ENCODE results near the gene ZDHHC4. TPM values are rescaled to one million over a fixed set of nuclear protein-coding genes. Genes with fewer than 3 reads are reported as not detected.

ZDHHC4 gene
- total and polyA plus RNA-seq, 10 of the 15 experiments (the other 5 are each of a cell fraction or from before 2014, with no cell fraction given) = 30.6 to 74.3 (median 35.8) TPM

DNA sequence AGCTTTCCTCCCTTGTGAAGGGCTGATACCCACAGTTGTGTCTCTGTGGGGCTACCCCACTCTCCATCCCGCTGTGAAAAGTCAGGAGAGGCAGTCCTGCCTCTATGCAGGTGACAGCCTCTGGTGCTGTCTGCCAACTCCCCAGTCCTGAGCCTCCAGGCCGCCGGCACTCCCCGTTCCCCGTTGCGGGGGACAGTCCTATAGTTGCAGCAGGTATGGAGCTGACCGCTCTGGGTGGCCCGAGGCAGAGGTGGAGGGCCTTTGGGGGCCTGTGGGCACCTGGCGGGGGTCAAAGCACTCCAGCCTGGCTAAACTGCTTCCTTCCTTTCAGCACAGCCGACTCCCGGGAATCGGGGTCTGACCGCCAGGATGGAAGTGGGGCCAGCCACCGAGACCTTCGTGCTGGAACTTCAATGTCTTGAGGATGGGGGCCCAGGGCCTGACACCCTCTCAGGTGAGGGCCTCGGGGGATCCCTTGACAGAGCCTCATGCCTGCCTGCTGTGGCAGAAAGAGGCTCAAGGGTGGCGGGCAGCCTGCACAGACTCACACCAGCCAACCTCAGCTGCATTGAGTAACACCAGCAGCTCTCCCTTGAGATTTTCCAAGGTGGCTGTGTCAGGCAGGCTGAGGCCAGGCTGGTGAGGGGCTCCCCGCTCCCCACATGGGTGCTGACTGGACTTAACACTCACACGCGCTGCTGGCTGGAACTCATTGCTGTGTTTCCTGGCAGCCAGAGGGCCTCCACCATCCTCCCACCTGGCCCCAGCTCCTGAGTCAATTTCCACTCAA, 39.8 kb downstream of the ZDHHC4 start (continued):
- TF ChIP-seq, protein P1, sequence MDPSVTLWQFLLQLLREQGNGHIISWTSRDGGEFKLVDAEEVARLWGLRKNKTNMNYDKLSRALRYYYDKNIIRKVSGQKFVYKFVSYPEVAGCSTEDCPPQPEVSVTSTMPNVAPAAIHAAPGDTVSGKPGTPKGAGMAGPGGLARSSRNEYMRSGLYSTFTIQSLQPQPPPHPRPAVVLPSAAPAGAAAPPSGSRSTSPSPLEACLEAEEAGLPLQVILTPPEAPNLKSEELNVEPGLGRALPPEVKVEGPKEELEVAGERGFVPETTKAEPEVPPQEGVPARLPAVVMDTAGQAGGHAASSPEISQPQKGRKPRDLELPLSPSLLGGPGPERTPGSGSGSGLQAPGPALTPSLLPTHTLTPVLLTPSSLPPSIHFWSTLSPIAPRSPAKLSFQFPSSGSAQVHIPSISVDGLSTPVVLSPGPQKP (IDR thresholded peaks at IDR 0.05; ENCODE audit: low read depth, low read length) = no peak
- no peak for TF ChIP-seq TCF12 (IDR thresholded peaks at IDR 0.05; ENCODE audit: low read depth, low read length)

DNA sequence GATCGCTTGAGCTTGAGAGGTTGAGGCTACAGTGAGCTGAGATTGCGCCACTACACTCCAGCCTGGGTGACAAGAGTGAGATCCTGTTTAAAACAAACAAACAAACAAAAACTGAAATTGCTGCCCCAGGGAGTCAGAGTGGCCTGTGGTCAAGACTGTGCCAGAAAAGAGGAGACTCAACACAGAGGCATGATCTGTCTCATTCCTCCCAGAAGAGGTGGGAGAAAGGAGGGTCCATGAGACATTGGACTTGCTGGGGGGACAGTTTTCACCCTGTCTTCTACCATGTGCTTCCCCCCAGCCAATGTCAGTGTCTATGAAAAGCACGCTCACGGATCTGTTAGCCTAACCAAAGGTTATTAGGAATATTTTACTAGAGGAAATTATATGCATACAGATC, 41.4 kb downstream of the ZDHHC4 start:
- H2AFZ ChIP-seq (ENCODE audit: control insufficient read depth, low read depth, low read length) = no peak overlapping the region
- FAIRE-seq (no peak), ATAC-seq (no peak), DNase-seq (ENCODE audit: low read depth, low spot score) (no peak)
- no peaks in the 10 kb centered on the region for H4K20me1 ChIP-seq (ENCODE audit: control insufficient read depth, insufficient read depth)
- H3K4me3 ChIP-seq = no peak overlapping the region
- H3K4me2 ChIP-seq (ENCODE audit: control insufficient read depth, insufficient read depth) = no peak overlapping the region
- WGBS (ENCODE audit: insufficient coverage, insufficient replicate concordance, low lambda C conversion rate, missing lambda C conversion rate) = 62% methylated on average over 4 of the region's 4 CpGs
- no peak overlapping the region for H3K9ac ChIP-seq (ENCODE audit: control insufficient read depth, insufficient read depth, low read length)
- intact Hi-C loops (cut with micrococcal nuclease; ENCODE audit: unreplicated experiment) = no loop called here
- in situ Hi-C loops (cut with MboI) = no loop called here
- ChIA-PET POLR2A (no interaction called here), SMC1A (ENCODE audit: uncharacterized antibody, unreplicated experiment) (no interaction called here), CTCF (interaction anchor here (1.2 kb wide), 1 partner anchor 103 kb away, joined by 4 read pairs; no protein-coding TSS in a partner anchor), RAD21 (ENCODE audit: unreplicated experiment) (interaction anchor here (0.6 kb wide), 1 partner anchor 1250 kb away, joined by 3 read pairs; no protein-coding TSS in a partner anchor)
- TF ChIP-seq POLR2AphosphoS5 (IDR thresholded peaks at IDR 0.05; ENCODE audit: low read length) (no peak), IRF4 (IDR thresholded peaks at IDR 0.05; ENCODE audit: low read depth, low read length) (no peak)
- peaks cover 0 to 10% of the 10 kb centered on the region in 2 experiments; a peak in 3 of 4 replicates for H3K27me3 ChIP-seq (replicated peaks in 1 of 2; ENCODE audit: control insufficient read depth in 2 of 2, insufficient read depth in 2 of 2, low read length in 1 of 2)
- H3K36me3 ChIP-seq (ENCODE audit: control insufficient read depth in 2 of 2, insufficient read depth in 2 of 2, low read length in 1 of 2) = no peaks in the 10 kb centered on the region
- H3K27ac ChIP-seq (ENCODE audit: control insufficient read depth, insufficient read depth) = no peak overlapping the region
- H3K79me2 ChIP-seq (ENCODE audit: control insufficient read depth, insufficient read depth, low read length) = no peaks in the 10 kb centered on the region
- no TSS peak for BruUV-seq (replicated peaks)
- H3K4me1 ChIP-seq (ENCODE audit: control insufficient read depth, insufficient read depth, low read length) = peaks cover 18% of the 10 kb centered on the region
- H3K9me3 ChIP-seq (replicated peaks; ENCODE audit: control insufficient read depth, insufficient read depth, low read length) = no peaks in the 10 kb centered on the region
